Smooth muscle cell (in vitro differentiated cells): Measurements from ENCODE around the gene TBX1. TPM values are rescaled to one million over a fixed set of nuclear protein-coding genes. Genes with fewer than 3 reads are reported as not detected.

Source experiments
- DNase-seq: peaks from one replicate; lab custom pipeline; 2025; ENCODE audit not compliant: unreplicated experiment; lab: John Stamatoyannopoulos, UW
- H2AFZ ChIP-seq: fragments of 200-600 bp; sonication (generic); 2 replicates; pipeline ENCODE4 v1.6.0; 2016; ENCODE audit warnings: antibody characterized with exemption, low read depth, mild to moderate bottlenecking
- H3F3A ChIP-seq: fragments of 200-600 bp; sonication (generic); 2 replicates; pipeline ENCODE4 v1.6.0; 2017; ENCODE audit warnings: antibody characterized with exemption, low read depth
- H3K27ac ChIP-seq: fragments of 200-600 bp; sonication (generic); 2 replicates; pipeline ENCODE4 v1.5.1; 2016; ENCODE audit warnings: low read depth, mild to moderate bottlenecking
- H3K27me3 ChIP-seq: fragments of 200-600 bp; sonication (generic); 2 replicates; pipeline ENCODE4 v1.6.1; 2016; ENCODE audit warnings: low read depth, mild to moderate bottlenecking
- H3K36me3 ChIP-seq: fragments of 200-600 bp; sonication (generic); 2 replicates; pipeline ENCODE4 v1.5.1; 2016; ENCODE audit warnings: low read depth
- H3K4me1 ChIP-seq: fragments of 200-600 bp; sonication (generic); 2 replicates; pipeline ENCODE4 v1.5.1; 2016; ENCODE audit warnings: low read depth
- H3K4me2 ChIP-seq: fragments of 200-600 bp; sonication (generic); 2 replicates; pipeline ENCODE4 v1.6.0; 2016; ENCODE audit warnings: mild to moderate bottlenecking
- H3K4me3 ChIP-seq: fragments of 200-600 bp; sonication (generic); 2 replicates; pipeline ENCODE4 v1.5.1; 2016; ENCODE audit warnings: mild to moderate bottlenecking
- H3K79me2 ChIP-seq: fragments of 200-600 bp; sonication (generic); 2 replicates; pipeline ENCODE4 v1.6.0; 2016; ENCODE audit warnings: low read depth, mild to moderate bottlenecking
- H3K9ac ChIP-seq: fragments of 200-600 bp; sonication (generic); 2 replicates; pipeline ENCODE4 v1.6.0; 2016; ENCODE audit warnings: low read depth
- H3K9me3 ChIP-seq: fragments of 200-600 bp; sonication (generic); replicated peaks from 2 replicates; pipeline ENCODE4 v1.5.1; 2016; ENCODE audit warnings: low read depth
- H4K20me1 ChIP-seq: fragments of 200-600 bp; sonication (generic); 2 replicates; pipeline ENCODE4 v1.6.0; 2016; ENCODE audit warnings: low read depth
- CTCF ChIP-seq: fragments of 200-600 bp; sonication (generic); IDR thresholded peaks from 2 replicates; pipeline ENCODE4 v1.5.1; 2017; ENCODE audit warnings: borderline replicate concordance, mild to moderate bottlenecking, antibody characterized with exemption; ENCODE audit not compliant: insufficient read depth, poor library complexity, severe bottlenecking
- WGBS: methylation state at CpG from one replicate; pipeline ENCODE4 v1.1.7; 2016; ENCODE audit warnings: low lambda C conversion rate; 5-methylcytosine and 5-hydroxymethylcytosine counted together
- polyA plus RNA-seq: library from polyadenylated mRNA; unstranded; fragments of >200 nt; fragmentation: Nextera tagmentation; extraction: Ambion mirVana; gene quantifications from 2 replicates; pipeline ENCODE4 v1.2.1, GENCODE V29; 2016
- total RNA-seq: library from RNA; depleted of rRNA; stranded (reverse); fragments of >200 nt; gene quantifications from 2 replicates; pipeline ENCODE4 v1.2.3, GENCODE V29; 2014

The TBX1 gene
- total and polyA plus RNA-seq, 2 experiments from 2014 or later, result not detected

- DNase-seq, result no peak
- Histone ChIP-seq H4K20me1 (no peaks in the 10 kb centered on the region), H2AFZ (no peak overlapping the region), H3K4me1 (no peaks in the 10 kb centered on the region), H3K4me2 (no peak overlapping the region), H3K27ac (no peak overlapping the region), H3K36me3 (no peaks in the 10 kb centered on the region), H3K9me3 (no peaks in the 10 kb centered on the region), H3K27me3 (no peaks in the 10 kb centered on the region), H3F3A (no peaks in the 10 kb centered on the region), H3K79me2 (no peaks in the 10 kb centered on the region), H3K4me3 (no peak overlapping the region), H3K9ac (no peak overlapping the region)
- TF ChIP-seq CTCF, result no peak
- 92% methylated on average over 20 of the region's 20 CpGs for WGBS
These were observed 47.6 kb downstream of the TBX1 start for GRCh38 chr22:19807914-19808872.

GRCh38 chr22:19808873-19809478, 48.4 kb downstream of the TBX1 start:
- Histone ChIP-seq H3K4me1 (no peaks in the 10 kb centered on the region), H3K9me3 (no peaks in the 10 kb centered on the region), H3K27me3 (no peaks in the 10 kb centered on the region), H3K4me3 (no peak overlapping the region), H2AFZ (no peak overlapping the region), H3K36me3 (no peaks in the 10 kb centered on the region), H3K27ac (no peak overlapping the region), H3K79me2 (no peaks in the 10 kb centered on the region), H3F3A (no peaks in the 10 kb centered on the region), H3K9ac (no peak overlapping the region), H4K20me1 (no peaks in the 10 kb centered on the region), H3K4me2 (no peak overlapping the region)
- WGBS, result 93% methylated on average over 11 of the region's 11 CpGs
- TF ChIP-seq CTCF, result no peak
- DNase-seq, result no peak

- 98% methylated on average over 3 of the region's 3 CpGs for WGBS
- no peaks in the 10 kb centered on the region for H3K4me1 ChIP-seq
- no peaks in the 10 kb centered on the region for H3K9me3 ChIP-seq
- H3K36me3 ChIP-seq, result no peaks in the 10 kb centered on the region
- no peak overlapping the region for H3K4me2 ChIP-seq
- H3K79me2 ChIP-seq, result no peaks in the 10 kb centered on the region
- no peaks in the 10 kb centered on the region for H4K20me1 ChIP-seq
- H2AFZ ChIP-seq, result no peak overlapping the region
- DNase-seq, result no peak
- no peaks in the 10 kb centered on the region for H3F3A ChIP-seq
- H3K27me3 ChIP-seq, result no peaks in the 10 kb centered on the region
- TF ChIP-seq CTCF, result no peak
- no peak overlapping the region for H3K27ac ChIP-seq
- no peak overlapping the region for H3K9ac ChIP-seq
- H3K4me3 ChIP-seq, result no peak overlapping the region
These were observed 49.2 kb downstream of the TBX1 start for GRCh38 chr22:19809741-19810140.
